NOMO-1 treated with dmso at 0.1 percent for 144 hours (cell line): Measurements from ENCODE around the gene GPR183.

ENCODE experiments used
- DNase-seq: peaks from one replicate; lab custom pipeline; 2025; ENCODE audit not compliant: unreplicated experiment; lab: John Stamatoyannopoulos, UW

The GPR183 gene

GRCh38 chr13:99313501-99313900 lies 6.3 kb upstream of the GPR183 start:
- DNase-seq, result no peak

- DNase-seq, result peak; percentile 92
Measured at GRCh38 chr13:99312493-99312883, 5.3 kb upstream of the GPR183 start.

- no peak for DNase-seq
Measured at GRCh38 chr13:99311748-99312492, 4.7 kb upstream of the GPR183 start.

GRCh38 chr13:99311137-99311536 lies 3.9 kb upstream of the GPR183 start:
- no peak for DNase-seq

- DNase-seq, result peak; percentile 42
Measured at GRCh38 chr13:99310382-99311031, 3.3 kb upstream of the GPR183 start.

GRCh38 chr13:99308471-99309087 lies 1.4 kb upstream of the GPR183 start:
- no peak for DNase-seq

- no peak for DNase-seq
Measured at GRCh38 chr13:99307648-99308339, 595 bp upstream of the GPR183 start.

- no peak for DNase-seq
Measured at GRCh38 chr13:99305566-99305965, 1.6 kb downstream of the GPR183 start.

GRCh38 chr13:99305158-99305557 lies 2.0 kb downstream of the GPR183 start:
- DNase-seq, result no peak

GRCh38 chr13:99304541-99304940 lies 2.7 kb downstream of the GPR183 start:
- no peak for DNase-seq

GRCh38 chr13:99303863-99304521 lies 3.2 kb downstream of the GPR183 start:
- DNase-seq, result peak; percentile 73

- DNase-seq, result no peak
Measured at GRCh38 chr13:99302637-99303505, 4.3 kb downstream of the GPR183 start.

- no peak for DNase-seq
Measured at GRCh38 chr13:99301913-99302636, 5.1 kb downstream of the GPR183 start.

- DNase-seq, result no peak
Measured at GRCh38 chr13:99301056-99301838, 6.0 kb downstream of the GPR183 start.

GRCh38 chr13:99299920-99300341 lies 7.3 kb downstream of the GPR183 start:
- no peak for DNase-seq

- DNase-seq, result no peak
Measured at GRCh38 chr13:99299256-99299919, 7.8 kb downstream of the GPR183 start.

GRCh38 chr13:99298056-99298455 lies 9.1 kb downstream of the GPR183 start:
- no peak for DNase-seq

- no peak for DNase-seq
Measured at GRCh38 chr13:99297331-99297730, 9.9 kb downstream of the GPR183 start.
